ENCODE results near the gene PHYH.
A peak's percentile ranks its signal among the peaks of the same experiment; 100 is the strongest.
"Not testable (repeated sequence)": the region's sequence is repeated elsewhere in the genome, so short reads cannot be mapped to it uniquely, and the experiment has no call there.

The PHYH gene

GRCh38 chr10:13299437-13300287 is at the start of gene PHYH:
PHYH (minus strand) TSS chr10:13300064; CDS start chr10:13300042, 22 bp downstream.
- peak; percentile 9 to 93 (median 78) for DNase-seq

- DNase-seq, result peak in 53 of 56 donors; percentile 10 to 85 (median 57)
Observed at GRCh38 chr10:13348216-13349017, 48.6 kb upstream of the PHYH start, which contains the start of gene SEPHS1. SEPHS1 (minus strand) TSS chr10:13348293; CDS start chr10:13344950, 3,343 bp downstream.

GRCh38 chr10:13347500-13348156 is 47.8 kb upstream of the PHYH start:
- DNase-seq, result peak in 54 of 56 donors; percentile 19 to 91 (median 66)

GRCh38 chr10:13347043-13347499 is 47.2 kb upstream of the PHYH start:
- peak in 15 of 56 donors; percentile 13 to 63 (median 47) for DNase-seq

GRCh38 chr10:13346283-13347042 is 46.6 kb upstream of the PHYH start:
- peak in 3 of 56 donors; percentile 3 to 31 (median 30) for DNase-seq

GRCh38 chr10:13340626-13341376 is 40.9 kb upstream of the PHYH start:
- DNase-seq, result no peak

GRCh38 chr10:13340068-13340467 is 40.2 kb upstream of the PHYH start:
- DNase-seq, result no peak

- DNase-seq, result no peak
Observed at GRCh38 chr10:13338390-13339110, 38.7 kb upstream of the PHYH start.

GRCh38 chr10:13337827-13338196 is 37.9 kb upstream of the PHYH start:
- DNase-seq, result no peak

- no peak for DNase-seq
Observed at GRCh38 chr10:13337128-13337826, 37.4 kb upstream of the PHYH start.

GRCh38 chr10:13335881-13336280 is 36.0 kb upstream of the PHYH start:
- no peak for DNase-seq

- DNase-seq, result no peak
Observed at GRCh38 chr10:13334556-13334955, 34.7 kb upstream of the PHYH start.

GRCh38 chr10:13331646-13332045 is 31.8 kb upstream of the PHYH start:
- no peak for DNase-seq

GRCh38 chr10:13330980-13331379 is 31.1 kb upstream of the PHYH start:
- not testable (repeated sequence) for DNase-seq

GRCh38 chr10:13329565-13329964 is 29.7 kb upstream of the PHYH start:
- no peak for DNase-seq

- no peak for DNase-seq
Observed at GRCh38 chr10:13328613-13329012, 28.7 kb upstream of the PHYH start.

GRCh38 chr10:13328126-13328525 is 28.3 kb upstream of the PHYH start:
- no peak for DNase-seq

- DNase-seq, result no peak
Observed at GRCh38 chr10:13327534-13327933, 27.7 kb upstream of the PHYH start.
